MM.1S (cell line): ENCODE data around the gene EXOC7.

Source experiments
- DNase-seq: peaks from one replicate; pipeline ENCODE4 v3.0.0-alpha.2; 2015
- H2AFZ ChIP-seq: fragments of 300-600 bp; sonication (generic); 2 replicates; pipeline ENCODE4 v1.6.0; 2016; ENCODE audit warnings: antibody characterized with exemption, low read length
- H3F3A ChIP-seq: fragments of 300-600 bp; sonication (generic); 2 replicates; pipeline ENCODE4 v1.6.1; 2016; ENCODE audit warnings: mild to moderate bottlenecking, antibody characterized with exemption, low read length, moderate library complexity, mixed read lengths; ENCODE audit not compliant: insufficient read depth
- H3K27ac ChIP-seq: fragments of 300-600 bp; sonication (generic); 2 replicates; pipeline ENCODE4 v1.5.1; 2016; ENCODE audit warnings: mild to moderate bottlenecking, low read length
- H3K27me3 ChIP-seq: fragments of 300-600 bp; sonication (generic); replicated peaks from 2 replicates; pipeline ENCODE4 v1.6.0; 2016; ENCODE audit warnings: low read length; ENCODE audit not compliant: insufficient read depth
- H3K36me3 ChIP-seq: fragments of 300-600 bp; sonication (generic); replicated peaks from 2 replicates; pipeline ENCODE4 v1.6.1; 2016; ENCODE audit warnings: mild to moderate bottlenecking, low read length, mixed read lengths; ENCODE audit not compliant: insufficient read depth
- H3K4me1 ChIP-seq: fragments of 300-600 bp; sonication (generic); 2 replicates; pipeline ENCODE4 v1.6.1; 2016; ENCODE audit warnings: low read length, mixed read lengths
- H3K4me2 ChIP-seq: fragments of 300-600 bp; sonication (generic); 2 replicates; pipeline ENCODE4 v1.6.0; 2016; ENCODE audit warnings: low read depth, low read length
- H3K4me3 ChIP-seq: fragments of 300-600 bp; sonication (generic); 2 replicates; pipeline ENCODE4 v1.5.1; 2016; ENCODE audit warnings: low read length, mixed read lengths
- H3K79me2 ChIP-seq: fragments of 300-600 bp; sonication (generic); 2 replicates; pipeline ENCODE4 v1.6.1; 2016; ENCODE audit warnings: mixed run types, low read length, mixed read lengths
- H3K9ac ChIP-seq: fragments of 300-600 bp; sonication (generic); 2 replicates; pipeline ENCODE4 v1.6.1; 2016; ENCODE audit warnings: low read length, mixed read lengths
- H3K9me2 ChIP-seq: fragments of 300-600 bp; sonication (generic); replicated peaks from 2 replicates; pipeline ENCODE4 v1.6.1; 2016; ENCODE audit warnings: mild to moderate bottlenecking, low read length, mixed read lengths; ENCODE audit not compliant: insufficient read depth
- H3K9me3 ChIP-seq: fragments of 300-600 bp; sonication (generic); replicated peaks from 2 replicates; pipeline ENCODE4 v1.6.1; 2016; ENCODE audit warnings: mild to moderate bottlenecking, low read length, mixed read lengths; ENCODE audit not compliant: insufficient read depth
- H4K20me1 ChIP-seq: fragments of 300-600 bp; sonication (generic); 2 replicates; pipeline ENCODE4 v1.6.1; 2016; ENCODE audit warnings: mild to moderate bottlenecking, low read length, moderate library complexity, mixed read lengths; ENCODE audit not compliant: insufficient read depth
- CTCF ChIP-seq: fragments of 300-600 bp; sonication (generic); IDR thresholded peaks from 2 replicates; pipeline ENCODE4 v1.5.1; 2016; ENCODE audit warnings: antibody characterized with exemption, low read length, mixed read lengths
- EZH2 ChIP-seq: fragments of 300-600 bp; sonication (generic); optimal IDR thresholded peaks from 2 replicates; pipeline ENCODE3; 2017; ENCODE audit warnings: low read depth, mild to moderate bottlenecking, antibody characterized with exemption, low read length, mixed read lengths
- EZH2phosphoT487 ChIP-seq: fragments of 300-600 bp; sonication (generic); IDR thresholded peaks from 2 replicates; pipeline ENCODE4 v1.6.1; 2018; ENCODE audit warnings: antibody characterized with exemption, low read length

Gene EXOC7

GRCh38 chr17:76074390-76075363 lies 28.9 kb downstream of the EXOC7 start, which contains the start of gene GALR2:
TSS of gene GALR2 (plus strand) at chr17:76074781. CDS start at chr17:76074884, 103 bp downstream.
- Histone ChIP-seq H3K4me1 (peaks cover 9% of the 10 kb centered on the region), H4K20me1 (no peaks in the 10 kb centered on the region), H3K27ac (no peak within 1 kb of the TSS), H3K36me3 (no peaks in the 10 kb centered on the region), H3K4me3 (no peak within 1 kb of the TSS), H3K9me2 (no peaks in the 10 kb centered on the region), H2AFZ (no peak within 1 kb of the TSS), H3K27me3 (peaks cover 54% of the 10 kb centered on the region), H3K9ac (no peak within 1 kb of the TSS), H3K9me3 (no peaks in the 10 kb centered on the region), H3K79me2 (peaks cover 33% of the 10 kb centered on the region), H3K4me2 (no peak within 1 kb of the TSS), H3F3A (no peaks in the 10 kb centered on the region; the same call in 1 of the 2 replicates)
- TF ChIP-seq EZH2phosphoT487 (no peak), EZH2 (no peak), CTCF (no peak)
- DNase-seq = no peak

GRCh38 chr17:76072148-76072858 lies 31.3 kb downstream of the EXOC7 start, which contains the start of gene SRP68:
TSS of gene SRP68 (minus strand) at chr17:76072517. CDS start at chr17:76072491, 26 bp downstream.
- H3K27ac ChIP-seq = peak within 1 kb of the TSS; percentile 51; the same call in 1 of the 2 replicates

More at GRCh38 chr17:76072148-76072858, 31.3 kb downstream of the EXOC7 start, which contains the start of gene SRP68:
- DNase-seq = peak; percentile 93
- peak within 1 kb of the TSS; percentile 91 for H3K9ac ChIP-seq
- H2AFZ ChIP-seq = peak within 1 kb of the TSS; percentile 99
- peak within 1 kb of the TSS; percentile 85 for H3K4me3 ChIP-seq
- peaks cover 9% of the 10 kb centered on the region for H3K4me1 ChIP-seq
- 0 out of 2 replicates have a peak, but pooled peaks cover under 1% of the 10 kb centered on the region for H3K36me3 ChIP-seq
- H3K79me2 ChIP-seq = peaks cover 55% of the 10 kb centered on the region
- TF ChIP-seq EZH2 (no peak), CTCF (no peak), EZH2phosphoT487 (no peak)
- peak within 1 kb of the TSS; percentile 97 for H3K4me2 ChIP-seq
- H3K9me3 ChIP-seq = no peaks in the 10 kb centered on the region
- H3K9me2 ChIP-seq = no peaks in the 10 kb centered on the region
- H3K27me3 ChIP-seq = peaks cover 32% of the 10 kb centered on the region
- H4K20me1 ChIP-seq = no peaks in the 10 kb centered on the region
- no peaks in the 10 kb centered on the region; the same call in 1 of the 2 replicates for H3F3A ChIP-seq
